HCT116 (cell line): ENCODE data around the gene GPR84. TPM values are rescaled to one million over a fixed set of nuclear protein-coding genes. Genes with fewer than 3 reads are reported as not detected.

ENCODE experiments used
- ATAC-seq: fragments of 200-7000 bp; cut with Tn5 transposase; 2 replicates; pipeline ENCODE4 v1.9.1; 2020; ENCODE audit warnings: mild to moderate bottlenecking, moderate library complexity
- BruUV-seq: library from RNA; stranded (reverse); fragments of 400-500 nt; replicated peaks from 2 replicates; lab custom pipeline; 2021; lab: Mats Ljungman, UMichigan
- CTCF ChIA-PET: fragments of 300-600 bp; sonication (Branson Sonifier 250); formaldehyde crosslinking; loops from one replicate; lab custom pipeline; 2021; ENCODE audit warnings: antibody characterized with exemption; lab: Charles Lee
- POLR2A ChIA-PET: fragments of 300-600, 350-600 bp; sonication (Branson Sonifier 250); formaldehyde crosslinking; loops from one replicate; lab custom pipeline; 2021; ENCODE audit warnings: antibody characterized with exemption; lab: Charles Lee
- RAD21 ChIA-PET, 2 experiments: fragments of 300-600 bp; sonication (Branson Sonifier 250); formaldehyde crosslinking; loops; one replicate each; lab custom pipeline; 2023; ENCODE audit warnings: low total read pairs in 2 of 2; ENCODE audit not compliant: uncharacterized antibody in 2 of 2, unreplicated experiment in 2 of 2, low non-redundant PET in 1 of 2; lab: Charles Lee
- DNase-seq: peaks from one replicate; pipeline ENCODE4 v3.0.0-alpha.2; 2010; ENCODE audit warnings: low read depth, low spot score
- H2AFZ ChIP-seq: fragments of 200-600 bp; shearing (Covaris generic), sonication (generic); 2 replicates; pipeline ENCODE4 v1.6.1; 2017; ENCODE audit warnings: low read depth, mixed run types, mixed read lengths, antibody characterized with exemption, low read length; ENCODE audit not compliant: poor library complexity, severe bottlenecking
- H3K27ac ChIP-seq: 2 replicates; pipeline ENCODE4 v1.5.1; 2012; ENCODE audit warnings: low read depth, low read length
- H3K27me3 ChIP-seq: fragments of 200-600 bp; sonication (generic); 2 replicates; pipeline ENCODE4 v1.6.1; 2016; ENCODE audit warnings: mixed run types, low read length, mixed read lengths; ENCODE audit not compliant: insufficient read depth
- H3K36me3 ChIP-seq, 2 experiments: fragments of 200-500 bp in 1 of 2; fragments of 200-600 bp in 1 of 2; sonication (Bioruptor generic) in 1 of 2; sonication (generic) in 1 of 2; 2 replicates each; pipeline versions ENCODE4 v1.5.1 to v1.6.1; 2014 to 2016; ENCODE audit warnings: low read length in 2 of 2, inconsistent platforms in 1 of 2, mixed read lengths in 1 of 2, mixed run types in 1 of 2; ENCODE audit not compliant: insufficient read depth in 2 of 2, control insufficient read depth in 1 of 2
- H3K4me1 ChIP-seq, 2 experiments: fragments of 200-600 bp in 1 of 2; sonication (generic) in 1 of 2; 2 replicates each; pipeline versions ENCODE4 v1.5.1 to v1.6.1; 2012 to 2017; ENCODE audit warnings: low read length in 2 of 2, inconsistent platforms in 1 of 2, mild to moderate bottlenecking in 1 of 2, mixed read lengths in 1 of 2, mixed run types in 1 of 2, moderate library complexity in 1 of 2; ENCODE audit not compliant: insufficient read depth in 2 of 2, control insufficient read depth in 1 of 2
- H3K4me2 ChIP-seq: fragments of 200-600 bp; sonication (generic); 2 replicates; pipeline ENCODE4 v1.6.1; 2017; ENCODE audit warnings: mixed run types, low read length, mixed read lengths
- H3K4me3 ChIP-seq, 2 experiments: fragments of 200-600 bp in 1 of 2; sonication (generic) in 1 of 2; replicated peaks in 1 of 2; 2 replicates each; pipeline ENCODE4 v1.5.1; 2011 to 2016; ENCODE audit warnings: low read length in 2 of 2, control low read depth in 1 of 2, low read depth in 1 of 2, mild to moderate bottlenecking in 1 of 2, mixed read lengths in 1 of 2, mixed run types in 1 of 2
- H3K79me2 ChIP-seq: fragments of 200-600 bp; sonication (generic); 2 replicates; pipeline ENCODE4 v1.6.1; 2017; ENCODE audit warnings: mild to moderate bottlenecking, mixed run types, low read length, moderate library complexity, mixed read lengths; ENCODE audit not compliant: insufficient read depth
- H3K9ac ChIP-seq: fragments of 200-600 bp; sonication (generic); 2 replicates; pipeline ENCODE4 v1.6.1; 2016; ENCODE audit warnings: low read length, mixed read lengths
- H3K9me2 ChIP-seq: fragments of 200-600 bp; sonication (generic), shearing (Covaris generic); 2 replicates; pipeline ENCODE4 v1.6.1; 2017; ENCODE audit warnings: mixed run types, mild to moderate bottlenecking, moderate library complexity; ENCODE audit not compliant: insufficient read depth
- H3K9me3 ChIP-seq, 2 experiments: fragments of 200-500 bp in 1 of 2; fragments of 200-600 bp in 1 of 2; sonication (Bioruptor generic) in 1 of 2; sonication (generic) in 1 of 2; 2 replicates each; pipeline ENCODE4 v1.6.1; 2014 to 2017; ENCODE audit warnings: low read length in 2 of 2, mixed read lengths in 2 of 2, inconsistent platforms in 1 of 2, low read depth in 1 of 2, mild to moderate bottlenecking in 1 of 2, mixed run types in 1 of 2, moderate library complexity in 1 of 2; ENCODE audit not compliant: control insufficient read depth in 1 of 2, insufficient read depth in 1 of 2
- H4K20me1 ChIP-seq: fragments of 200-600 bp; sonication (generic), shearing (Covaris generic); 2 replicates; pipeline ENCODE4 v1.6.1; 2017; ENCODE audit warnings: mixed run types, mild to moderate bottlenecking, moderate library complexity; ENCODE audit not compliant: insufficient read depth
- CBX3 ChIP-seq: IDR thresholded peaks from 2 replicates; pipeline ENCODE4 v1.6.1; 2012; ENCODE audit warnings: low read depth
- EGR1 ChIP-seq: IDR thresholded peaks from 2 replicates; pipeline ENCODE4 v1.6.1; 2012; ENCODE audit warnings: low read depth
- ELF1 ChIP-seq: IDR thresholded peaks from 2 replicates; pipeline ENCODE4 v1.6.1; 2012; ENCODE audit warnings: low read depth, borderline replicate concordance
- EZH2phosphoT487 ChIP-seq: fragments of 200-600 bp; IDR thresholded peaks from 2 replicates; pipeline ENCODE4 v1.6.1; 2018; ENCODE audit warnings: antibody characterized with exemption, borderline replicate concordance
- POLR2A ChIP-seq: IDR thresholded peaks from 2 replicates; pipeline ENCODE4 v1.7.0; 2011; ENCODE audit warnings: borderline replicate concordance; ENCODE audit not compliant: insufficient read depth, insufficient read length; ENCODE audit errors: extremely low read depth
- POLR2AphosphoS5 ChIP-seq: IDR thresholded peaks from 2 replicates; pipeline ENCODE4 v1.6.1; 2011; ENCODE audit warnings: mild to moderate bottlenecking, low read depth, low read length, moderate library complexity
- SIN3A ChIP-seq: IDR thresholded peaks from 2 replicates; pipeline ENCODE4 v1.6.1; 2012; ENCODE audit warnings: low read depth
- SRF ChIP-seq: IDR thresholded peaks from 2 replicates; pipeline ENCODE4 v1.6.1; 2012; ENCODE audit warnings: low read depth
- TCF7L2 ChIP-seq: IDR thresholded peaks from 2 replicates; pipeline ENCODE4 v1.7.0; 2011; ENCODE audit warnings: borderline replicate concordance, inconsistent platforms; ENCODE audit not compliant: insufficient read depth, insufficient read length; ENCODE audit errors: extremely low read depth
- YY1 ChIP-seq: IDR thresholded peaks from 2 replicates; pipeline ENCODE4 v1.6.1; 2011; ENCODE audit warnings: low read length, low read depth, moderate library complexity, mild to moderate bottlenecking; ENCODE audit not compliant: insufficient replicate concordance; ENCODE audit errors: extremely low read depth
- ZFX ChIP-seq: fragments of 450-650 bp; IDR thresholded peaks from 2 replicates; pipeline ENCODE4 v1.6.1; 2017
- ZNF274 ChIP-seq: fragments of 200-500 bp; sonication (Bioruptor generic); IDR thresholded peaks from 2 replicates; pipeline ENCODE4 v1.6.1; 2014; ENCODE audit warnings: mild to moderate bottlenecking, low read depth, low read length, inconsistent platforms
- intact Hi-C: fragments of 100-400 bp; cut with micrococcal nuclease; formaldehyde crosslinking; loops from 2 replicates; pipeline ENCODE4 v1.10.0; 2022
- total RNA-seq: library from RNA; stranded (reverse); gene quantifications from one replicate; pipeline ENCODE4 v1.2.1, GENCODE V29; 2021; ENCODE audit not compliant: unreplicated experiment
- TF ChIP-seq, protein P1 (sequence below), 3 experiments: fragments of 200-600 bp in 1 of 3; sonication (generic) in 1 of 3; IDR thresholded peaks in 2 of 3; conservative IDR thresholded peaks in 1 of 3; 2 replicates each; pipeline ENCODE4 v1.5.1; 2012 to 2017; ENCODE audit warnings: low read depth in 2 of 3, low read length in 2 of 3, antibody characterized with exemption in 1 of 3, borderline replicate concordance in 1 of 3, control low read depth in 1 of 3, mild to moderate bottlenecking in 1 of 3, mixed read lengths in 1 of 3, mixed run types in 1 of 3, moderate library complexity in 1 of 3; ENCODE audit not compliant: insufficient read depth in 1 of 3
- TF ChIP-seq, protein P2 (sequence below): IDR thresholded peaks from 2 replicates; pipeline ENCODE4 v1.6.1; 2012; ENCODE audit warnings: low read depth
- TF ChIP-seq, protein P3 (sequence below): IDR thresholded peaks from 2 replicates; pipeline ENCODE4 v1.6.1; 2012
- TF ChIP-seq, protein P4 (sequence below): IDR thresholded peaks from 2 replicates; pipeline ENCODE4 v1.6.1; 2012
- TF ChIP-seq, protein P5 (sequence below): IDR thresholded peaks from 2 replicates; pipeline ENCODE4 v1.6.1; 2011; ENCODE audit warnings: mild to moderate bottlenecking, low read length, moderate library complexity; ENCODE audit not compliant: insufficient replicate concordance; ENCODE audit errors: extremely low read depth

Gene GPR84
- total RNA-seq, 1 experiment from 2014 or later = not detected

DNA sequence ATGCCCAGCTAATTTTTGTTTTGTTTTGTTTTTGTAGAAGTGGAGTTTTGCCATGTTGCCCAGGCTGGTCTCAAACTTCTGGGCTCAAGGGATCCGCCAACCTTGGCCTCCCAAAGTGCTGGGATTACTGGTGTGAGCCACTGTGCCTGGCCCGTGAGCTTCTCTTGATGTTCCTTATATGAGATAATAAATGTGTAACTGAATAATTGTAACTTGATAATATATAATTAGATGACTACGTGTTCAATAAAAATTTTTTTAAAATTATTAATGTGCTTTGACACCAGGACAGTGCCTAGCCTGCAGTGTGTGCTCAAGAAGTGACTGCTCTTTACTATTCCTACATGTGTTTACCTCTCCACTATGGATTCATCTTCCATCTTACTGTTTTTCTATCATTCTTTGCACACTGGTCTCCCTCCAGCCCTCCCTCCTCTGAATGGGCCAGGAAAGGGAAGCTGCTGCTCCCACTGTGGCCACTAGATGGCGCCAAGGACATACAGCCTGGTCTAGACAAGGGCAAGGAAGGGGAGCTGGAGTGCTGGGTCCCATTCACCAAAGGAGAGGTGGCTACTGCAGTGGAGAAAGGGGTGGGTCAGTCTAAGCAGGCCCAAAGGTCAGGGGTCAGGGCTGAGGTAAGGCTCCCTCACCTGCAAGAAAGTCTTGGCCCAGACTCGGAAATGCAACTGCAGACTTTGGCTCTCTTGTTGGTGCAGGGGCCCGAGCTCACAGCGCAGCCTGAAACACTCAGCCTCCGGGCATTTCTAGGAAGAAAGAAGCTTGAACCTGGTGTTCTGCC is 34.9 kb upstream of the GPR84 start:
- H3K36me3 ChIP-seq = peaks cover 52 to 58% of the 10 kb centered on the region in 2 experiments; a peak in 3 of 4 replicates
- no peaks in the 10 kb centered on the region for H3K79me2 ChIP-seq
- no peak overlapping the region for H3K4me2 ChIP-seq
- no peak overlapping the region for H3K27ac ChIP-seq
- H4K20me1 ChIP-seq = no peaks in the 10 kb centered on the region
- H3K4me1 ChIP-seq = no peaks in the 10 kb centered on the region
- POLR2A ChIA-PET = interaction anchor here (0.7 to 1.4 kb wide), 5 partner anchors 16 to 75 kb away, joined by 3 to 5 read pairs (median 4); no protein-coding TSS in a partner anchor
- no peaks in the 10 kb centered on the region for H3K9me3 ChIP-seq
- H3K9me2 ChIP-seq = no peaks in the 10 kb centered on the region
- CTCF ChIA-PET = interaction anchor here (0.5 to 4.8 kb wide), 30 partner anchors 9 to 382 kb away, joined by 3 to 182 read pairs (median 6); partner anchors contain the start of genes COPZ1, ITGA5 and ZNF385A
- RAD21 ChIA-PET = interaction anchor here (0.6 to 1.6 kb wide), 6 partner anchors 19 to 43 kb away, joined by 3 to 13 read pairs (median 3); no protein-coding TSS in a partner anchor
- ATAC-seq = peak; percentile 95
- intact Hi-C loops = loop anchor here (1.0 kb wide), 1 partner anchor 40 kb away; no protein-coding TSS in a partner anchor
- H3K9ac ChIP-seq = no peak overlapping the region
- H3K4me3 ChIP-seq = no peak overlapping the region
- no peak overlapping the region for H2AFZ ChIP-seq
- H3K27me3 ChIP-seq = no peaks in the 10 kb centered on the region
- DNase-seq = peak; percentile 48
- BruUV-seq = no TSS peak
- TF ChIP-seq POLR2AphosphoS5 = no peak
- no peak for TF ChIP-seq POLR2A
- no peak for TF ChIP-seq CBX3
- TF ChIP-seq, protein P1, sequence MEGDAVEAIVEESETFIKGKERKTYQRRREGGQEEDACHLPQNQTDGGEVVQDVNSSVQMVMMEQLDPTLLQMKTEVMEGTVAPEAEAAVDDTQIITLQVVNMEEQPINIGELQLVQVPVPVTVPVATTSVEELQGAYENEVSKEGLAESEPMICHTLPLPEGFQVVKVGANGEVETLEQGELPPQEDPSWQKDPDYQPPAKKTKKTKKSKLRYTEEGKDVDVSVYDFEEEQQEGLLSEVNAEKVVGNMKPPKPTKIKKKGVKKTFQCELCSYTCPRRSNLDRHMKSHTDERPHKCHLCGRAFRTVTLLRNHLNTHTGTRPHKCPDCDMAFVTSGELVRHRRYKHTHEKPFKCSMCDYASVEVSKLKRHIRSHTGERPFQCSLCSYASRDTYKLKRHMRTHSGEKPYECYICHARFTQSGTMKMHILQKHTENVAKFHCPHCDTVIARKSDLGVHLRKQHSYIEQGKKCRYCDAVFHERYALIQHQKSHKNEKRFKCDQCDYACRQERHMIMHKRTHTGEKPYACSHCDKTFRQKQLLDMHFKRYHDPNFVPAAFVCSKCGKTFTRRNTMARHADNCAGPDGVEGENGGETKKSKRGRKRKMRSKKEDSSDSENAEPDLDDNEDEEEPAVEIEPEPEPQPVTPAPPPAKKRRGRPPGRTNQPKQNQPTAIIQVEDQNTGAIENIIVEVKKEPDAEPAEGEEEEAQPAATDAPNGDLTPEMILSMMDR (IDR thresholded peaks at IDR 0.05 in 2 of 3, conservative IDR thresholded peaks at IDR 0.05 in 1 of 3; ENCODE audit: borderline replicate concordance in 1 of 3, insufficient read depth in 1 of 3, low read depth in 2 of 3, low read length in 2 of 3) = peak; percentile 91 to 99 (median 99)
- TF ChIP-seq, protein P2, sequence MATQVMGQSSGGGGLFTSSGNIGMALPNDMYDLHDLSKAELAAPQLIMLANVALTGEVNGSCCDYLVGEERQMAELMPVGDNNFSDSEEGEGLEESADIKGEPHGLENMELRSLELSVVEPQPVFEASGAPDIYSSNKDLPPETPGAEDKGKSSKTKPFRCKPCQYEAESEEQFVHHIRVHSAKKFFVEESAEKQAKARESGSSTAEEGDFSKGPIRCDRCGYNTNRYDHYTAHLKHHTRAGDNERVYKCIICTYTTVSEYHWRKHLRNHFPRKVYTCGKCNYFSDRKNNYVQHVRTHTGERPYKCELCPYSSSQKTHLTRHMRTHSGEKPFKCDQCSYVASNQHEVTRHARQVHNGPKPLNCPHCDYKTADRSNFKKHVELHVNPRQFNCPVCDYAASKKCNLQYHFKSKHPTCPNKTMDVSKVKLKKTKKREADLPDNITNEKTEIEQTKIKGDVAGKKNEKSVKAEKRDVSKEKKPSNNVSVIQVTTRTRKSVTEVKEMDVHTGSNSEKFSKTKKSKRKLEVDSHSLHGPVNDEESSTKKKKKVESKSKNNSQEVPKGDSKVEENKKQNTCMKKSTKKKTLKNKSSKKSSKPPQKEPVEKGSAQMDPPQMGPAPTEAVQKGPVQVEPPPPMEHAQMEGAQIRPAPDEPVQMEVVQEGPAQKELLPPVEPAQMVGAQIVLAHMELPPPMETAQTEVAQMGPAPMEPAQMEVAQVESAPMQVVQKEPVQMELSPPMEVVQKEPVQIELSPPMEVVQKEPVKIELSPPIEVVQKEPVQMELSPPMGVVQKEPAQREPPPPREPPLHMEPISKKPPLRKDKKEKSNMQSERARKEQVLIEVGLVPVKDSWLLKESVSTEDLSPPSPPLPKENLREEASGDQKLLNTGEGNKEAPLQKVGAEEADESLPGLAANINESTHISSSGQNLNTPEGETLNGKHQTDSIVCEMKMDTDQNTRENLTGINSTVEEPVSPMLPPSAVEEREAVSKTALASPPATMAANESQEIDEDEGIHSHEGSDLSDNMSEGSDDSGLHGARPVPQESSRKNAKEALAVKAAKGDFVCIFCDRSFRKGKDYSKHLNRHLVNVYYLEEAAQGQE = no peak
- TF ChIP-seq SIN3A = no peak
- peak; percentile 11 for TF ChIP-seq YY1
- TF ChIP-seq, protein P3, sequence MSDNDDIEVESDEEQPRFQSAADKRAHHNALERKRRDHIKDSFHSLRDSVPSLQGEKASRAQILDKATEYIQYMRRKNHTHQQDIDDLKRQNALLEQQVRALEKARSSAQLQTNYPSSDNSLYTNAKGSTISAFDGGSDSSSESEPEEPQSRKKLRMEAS = no peak
- no peak for TF ChIP-seq EGR1
- TF ChIP-seq ZFX = no peak
- TF ChIP-seq ZNF274 = no peak
- TF ChIP-seq, protein P4, sequence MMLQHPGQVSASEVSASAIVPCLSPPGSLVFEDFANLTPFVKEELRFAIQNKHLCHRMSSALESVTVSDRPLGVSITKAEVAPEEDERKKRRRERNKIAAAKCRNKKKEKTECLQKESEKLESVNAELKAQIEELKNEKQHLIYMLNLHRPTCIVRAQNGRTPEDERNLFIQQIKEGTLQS = no peak
- no peak for TF ChIP-seq TCF7L2
- TF ChIP-seq, protein P5, sequence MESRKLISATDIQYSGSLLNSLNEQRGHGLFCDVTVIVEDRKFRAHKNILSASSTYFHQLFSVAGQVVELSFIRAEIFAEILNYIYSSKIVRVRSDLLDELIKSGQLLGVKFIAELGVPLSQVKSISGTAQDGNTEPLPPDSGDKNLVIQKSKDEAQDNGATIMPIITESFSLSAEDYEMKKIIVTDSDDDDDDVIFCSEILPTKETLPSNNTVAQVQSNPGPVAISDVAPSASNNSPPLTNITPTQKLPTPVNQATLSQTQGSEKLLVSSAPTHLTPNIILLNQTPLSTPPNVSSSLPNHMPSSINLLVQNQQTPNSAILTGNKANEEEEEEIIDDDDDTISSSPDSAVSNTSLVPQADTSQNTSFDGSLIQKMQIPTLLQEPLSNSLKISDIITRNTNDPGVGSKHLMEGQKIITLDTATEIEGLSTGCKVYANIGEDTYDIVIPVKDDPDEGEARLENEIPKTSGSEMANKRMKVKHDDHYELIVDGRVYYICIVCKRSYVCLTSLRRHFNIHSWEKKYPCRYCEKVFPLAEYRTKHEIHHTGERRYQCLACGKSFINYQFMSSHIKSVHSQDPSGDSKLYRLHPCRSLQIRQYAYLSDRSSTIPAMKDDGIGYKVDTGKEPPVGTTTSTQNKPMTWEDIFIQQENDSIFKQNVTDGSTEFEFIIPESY = no peak
- TF ChIP-seq EZH2phosphoT487 = no peak
- no peak for TF ChIP-seq ELF1
- TF ChIP-seq SRF = no peak
